Body of pancreas (tissue), 4 donors: ENCODE measurements around the gene LTB4R. TPM values are rescaled to one million over a fixed set of nuclear protein-coding genes. Genes with fewer than 3 reads are reported as not detected.

ENCODE experiments used
- ATAC-seq: fragments of 150-250 bp; one replicate; pipeline ENCODE4 v1.9.1; 2016
- DNase-seq, 4 donors: peaks; one replicate each; pipeline ENCODE4 v3.0.0-alpha.2; 2019
- H3K27ac ChIP-seq, 4 donors: fragments of 200-600 bp; sonication (generic); 1 replicate in 3 of 4; 2 replicates in 1 of 4; pipeline versions ENCODE4 v1.5.1 to v1.6.1; 2016 to 2019; ENCODE audit warnings: mild to moderate bottlenecking in 1 of 4, mixed read lengths in 1 of 4, moderate library complexity in 1 of 4
- H3K27me3 ChIP-seq, 2 donors: fragments of 200-600 bp; sonication (generic); one replicate each; pipeline ENCODE4 v1.6.0; 2016; ENCODE audit warnings: mild to moderate bottlenecking in 1 of 2
- H3K36me3 ChIP-seq, 2 donors: fragments of 200-600 bp; sonication (generic); replicated peaks in 1 of 2; 2 replicates each; pipeline ENCODE4 v1.5.1; 2016; ENCODE audit warnings: low read depth in 2 of 2; ENCODE audit not compliant: insufficient read depth in 1 of 2
- H3K4me1 ChIP-seq: fragments of 200-600 bp; sonication (generic); one replicate; pipeline ENCODE4 v1.6.0; 2016
- H3K4me3 ChIP-seq, 2 donors: fragments of 200-600 bp; sonication (generic); 1 replicate in 1 of 2; 2 replicates in 1 of 2; pipeline ENCODE4 v1.5.1; 2016 to 2019
- H3K9me3 ChIP-seq, 3 donors: fragments of 200-600 bp; sonication (generic); 1 replicate in 2 of 3; 2 replicates in 1 of 3; pipeline ENCODE4 v1.5.1; 2016
- POLR2A ChIP-seq, 3 donors: fragments of 450-650 bp; IDR thresholded peaks; one replicate each; pipeline ENCODE4 v1.6.1; 2016; ENCODE audit warnings: antibody characterized with exemption in 3 of 3, mild to moderate bottlenecking in 2 of 3
- WGBS, 2 donors: methylation state at CpG; one replicate each; pipeline ENCODE4 v1.1.5; 2017; 5-methylcytosine and 5-hydroxymethylcytosine counted together
- intact Hi-C: fragments of 100-400 bp; cut with DNase I; formaldehyde crosslinking; loops from one replicate; pipeline ENCODE4 v1.15.1; 2023
- total RNA-seq, 2 donors: library from RNA; depleted of rRNA; stranded (reverse); fragments of >200 nt; gene quantifications; one replicate each; pipeline ENCODE4 v1.1.0, GENCODE V29; 2016
- TF ChIP-seq, protein P1 (sequence below), 7 experiments: fragments of 450-650 bp in 4 of 7; fragments of 200-600 bp in 3 of 7; sonication (generic) in 3 of 7; IDR thresholded peaks; one replicate each; pipeline ENCODE4 v1.5.1; 2016 to 2019; ENCODE audit warnings: antibody characterized with exemption in 7 of 7

Gene LTB4R
- total RNA-seq, 2 donors from 2014 or later = 3.6 to 9.1 TPM

DNA sequence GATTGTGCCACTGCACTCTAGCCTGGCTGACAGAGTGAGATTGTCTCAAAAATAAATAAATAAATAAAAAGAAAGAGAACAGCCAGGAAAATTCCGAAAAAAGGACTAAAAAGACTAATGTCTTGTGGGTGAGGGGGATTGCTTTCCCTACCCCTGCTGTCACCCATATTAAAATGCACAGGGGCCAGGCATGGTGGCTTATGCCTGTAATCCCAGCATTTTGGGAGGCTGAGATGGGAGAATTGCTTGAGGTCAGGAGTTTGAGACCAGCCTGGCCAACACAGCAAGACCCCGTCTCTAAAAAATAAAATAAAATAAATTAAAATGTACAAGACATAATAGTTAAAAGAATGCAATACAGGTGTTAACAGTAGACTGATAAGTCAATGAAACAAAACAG is 17.8 kb upstream of the LTB4R start:
- Histone ChIP-seq H3K9me3 (no peaks in the 10 kb centered on the region), H3K36me3 (peaks cover 0 to 6% of the 10 kb centered on the region in 2 donors), H3K4me1 (peaks cover 19% of the 10 kb centered on the region), H3K27me3 (no peaks in the 10 kb centered on the region), H3K4me3 (no peak overlapping the region), H3K27ac (no peak overlapping the region)
- intact Hi-C loops = no loop called here
- no peak for TF ChIP-seq POLR2A (IDR thresholded peaks at IDR 0.05)
- TF ChIP-seq, protein P1, sequence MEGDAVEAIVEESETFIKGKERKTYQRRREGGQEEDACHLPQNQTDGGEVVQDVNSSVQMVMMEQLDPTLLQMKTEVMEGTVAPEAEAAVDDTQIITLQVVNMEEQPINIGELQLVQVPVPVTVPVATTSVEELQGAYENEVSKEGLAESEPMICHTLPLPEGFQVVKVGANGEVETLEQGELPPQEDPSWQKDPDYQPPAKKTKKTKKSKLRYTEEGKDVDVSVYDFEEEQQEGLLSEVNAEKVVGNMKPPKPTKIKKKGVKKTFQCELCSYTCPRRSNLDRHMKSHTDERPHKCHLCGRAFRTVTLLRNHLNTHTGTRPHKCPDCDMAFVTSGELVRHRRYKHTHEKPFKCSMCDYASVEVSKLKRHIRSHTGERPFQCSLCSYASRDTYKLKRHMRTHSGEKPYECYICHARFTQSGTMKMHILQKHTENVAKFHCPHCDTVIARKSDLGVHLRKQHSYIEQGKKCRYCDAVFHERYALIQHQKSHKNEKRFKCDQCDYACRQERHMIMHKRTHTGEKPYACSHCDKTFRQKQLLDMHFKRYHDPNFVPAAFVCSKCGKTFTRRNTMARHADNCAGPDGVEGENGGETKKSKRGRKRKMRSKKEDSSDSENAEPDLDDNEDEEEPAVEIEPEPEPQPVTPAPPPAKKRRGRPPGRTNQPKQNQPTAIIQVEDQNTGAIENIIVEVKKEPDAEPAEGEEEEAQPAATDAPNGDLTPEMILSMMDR (IDR thresholded peaks at IDR 0.05) = no peak
- 83 to 93% methylated on average over 2 of the region's 2 CpGs for WGBS, 2 donors
- DNase-seq = no peak
- no peak for ATAC-seq

DNA sequence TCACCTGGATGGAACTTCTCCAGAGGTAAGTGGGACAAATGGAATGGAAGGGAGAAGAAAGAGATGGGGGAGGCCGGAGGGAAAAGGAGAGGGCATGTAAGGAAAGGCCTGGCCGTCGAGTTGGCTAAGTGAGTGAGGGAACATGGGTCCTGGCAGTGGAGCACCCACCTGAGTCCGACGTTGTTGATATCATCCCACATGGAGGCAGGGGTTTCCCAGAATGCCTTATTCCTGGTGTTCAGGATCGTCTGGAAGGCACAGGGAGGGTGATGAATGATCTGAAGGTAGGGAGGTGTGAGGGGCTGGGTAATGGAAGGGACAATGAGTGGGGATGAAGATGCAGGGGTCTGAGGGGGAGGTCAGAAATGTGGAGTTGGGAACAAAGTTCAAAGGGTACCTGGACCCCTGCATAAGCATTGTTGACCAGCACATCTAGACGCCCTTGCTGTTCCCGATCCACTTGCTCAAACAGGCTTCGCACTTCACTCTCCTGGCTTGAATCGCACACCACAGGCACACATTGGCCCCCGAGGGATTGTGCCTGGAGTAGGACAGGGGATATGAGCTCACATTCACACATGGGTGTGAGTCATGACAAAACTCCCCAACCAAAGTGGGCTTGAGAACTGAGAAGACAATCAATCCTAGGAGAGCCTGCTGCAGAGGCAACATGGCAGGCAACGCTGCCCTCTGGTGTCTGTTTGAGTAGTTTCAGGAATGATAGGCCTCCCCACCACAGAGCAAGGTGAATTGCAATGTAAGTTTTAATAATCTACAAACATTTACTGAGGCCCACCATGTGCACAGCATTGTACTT is 14.8 kb upstream of the LTB4R start:
- Histone ChIP-seq H3K36me3 (no peaks in the 10 kb centered on the region), H3K4me3 (no peak overlapping the region), H3K4me1 (peaks cover 43% of the 10 kb centered on the region), H3K27ac (peak overlapping the region in 2 of 4 donors; percentile 20 to 22), H3K9me3 (no peaks in the 10 kb centered on the region), H3K27me3 (no peaks in the 10 kb centered on the region)
- DNase-seq (peak; percentile 67 to 75 (median 71)), ATAC-seq (peak; percentile 56)
- TF ChIP-seq POLR2A (IDR thresholded peaks at IDR 0.05) = no peak
- TF ChIP-seq, protein P1 (IDR thresholded peaks at IDR 0.05) = peak; percentile 57 to 85 (median 75)
- intact Hi-C loops = no loop called here
- 59 to 64% methylated on average over 12 of the region's 12 CpGs for WGBS, 2 donors

DNA sequence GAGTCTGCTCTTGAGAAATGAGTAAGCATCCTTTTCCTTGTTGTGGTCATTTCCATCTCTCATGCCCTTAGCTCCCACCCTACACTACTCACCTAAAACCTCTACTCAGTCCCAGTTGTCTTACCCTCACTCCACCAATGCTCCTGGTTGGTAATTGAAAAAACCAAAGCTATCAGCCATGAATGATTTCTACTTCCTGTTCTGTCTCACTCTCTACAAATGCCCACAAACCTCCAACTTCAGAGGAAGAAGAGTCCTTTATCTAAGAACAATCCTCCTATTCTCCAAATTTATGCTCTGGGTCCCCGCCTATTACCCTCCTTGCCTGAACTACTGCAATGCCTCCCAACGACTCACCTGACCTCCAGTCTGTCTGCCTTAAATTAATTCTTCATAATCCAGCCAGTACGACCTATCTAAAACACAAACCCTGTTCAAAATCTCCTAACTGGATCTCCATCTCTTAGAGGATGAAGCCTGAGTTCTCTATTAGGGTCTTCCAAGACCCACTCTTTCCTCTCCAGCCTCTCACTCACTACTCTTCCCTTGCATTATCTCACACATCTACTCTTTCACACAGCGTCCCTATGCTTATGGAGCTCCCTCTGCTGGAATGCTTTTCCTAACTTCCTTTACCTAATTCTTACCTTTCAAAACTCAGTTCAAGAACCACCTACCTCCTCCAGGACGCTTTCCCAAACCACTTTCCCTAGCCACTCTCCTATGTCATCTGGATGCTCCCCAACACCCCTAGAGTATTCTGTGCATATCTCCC is 13.9 kb upstream of the LTB4R start:
- no peak for DNase-seq
- peaks cover 0 to 6% of the 10 kb centered on the region in 2 donors for H3K36me3 ChIP-seq
- no peak for ATAC-seq
- no peak for TF ChIP-seq POLR2A (IDR thresholded peaks at IDR 0.05)
- TF ChIP-seq, protein P1 (IDR thresholded peaks at IDR 0.05) = peak; percentile 18 to 69 (median 47)
- no peaks in the 10 kb centered on the region for H3K9me3 ChIP-seq
- H3K27me3 ChIP-seq = no peaks in the 10 kb centered on the region
- 26 to 27% methylated on average over 5 of the region's 5 CpGs for WGBS, 2 donors
- no peak overlapping the region for H3K4me3 ChIP-seq
- H3K4me1 ChIP-seq = peaks cover 45% of the 10 kb centered on the region
- H3K27ac ChIP-seq = peak overlapping the region in 2 of 4 donors; percentile 20 to 22
- intact Hi-C loops = no loop called here

DNA sequence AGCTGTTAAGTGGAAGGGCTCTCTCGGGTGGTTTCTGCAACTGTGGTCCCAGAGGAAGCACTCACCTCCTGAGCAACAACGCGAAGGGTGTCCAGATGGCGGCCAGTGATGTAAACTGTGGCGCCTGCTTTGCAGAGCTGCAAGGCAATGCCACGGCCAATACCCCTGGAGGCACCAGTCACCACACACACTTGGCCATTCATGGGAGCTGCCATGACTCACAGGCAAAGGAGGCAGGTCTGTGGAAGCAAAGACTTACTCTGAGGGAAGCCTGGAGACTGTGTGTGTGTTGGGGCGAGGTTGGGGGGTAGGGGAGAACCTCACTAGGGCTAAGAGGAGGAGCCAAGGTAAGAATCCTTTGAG is 12.4 kb upstream of the LTB4R start:
- Histone ChIP-seq H3K27ac (peak overlapping the region; percentile 61 to 91 (median 85)), H3K36me3 (peaks cover 0 to 18% of the 10 kb centered on the region in 2 donors), H3K4me1 (peaks cover 45% of the 10 kb centered on the region), H3K27me3 (no peaks in the 10 kb centered on the region), H3K9me3 (no peaks in the 10 kb centered on the region), H3K4me3 (peak overlapping the region; percentile 89 to 95)
- 17 to 25% methylated on average over 7 of the region's 7 CpGs for WGBS, 2 donors
- TF ChIP-seq POLR2A (IDR thresholded peaks at IDR 0.05) = no peak
- TF ChIP-seq, protein P1 (IDR thresholded peaks at IDR 0.05) = no peak
- peak in 1 of 4 donors; percentile 32 for DNase-seq
- intact Hi-C loops = no loop called here
- peak; percentile 6 for ATAC-seq
